H1 (cell line): ENCODE data around the gene ARID1B. TPM values are rescaled to one million over a fixed set of nuclear protein-coding genes. Genes with fewer than 3 reads are reported as not detected.

ENCODE experiments used
- CTCF ChIA-PET: fragments of 300-600 bp; sonication (Branson Sonifier 250); formaldehyde crosslinking; loops from one replicate; lab custom pipeline; 2021; ENCODE audit not compliant: partially characterized antibody; lab: Charles Lee
- POLR2A ChIA-PET: fragments of 300-600 bp; sonication (Branson Sonifier 250); formaldehyde crosslinking; loops from one replicate; lab custom pipeline; 2021; ENCODE audit warnings: inconsistent platforms; ENCODE audit not compliant: partially characterized antibody; lab: Charles Lee
- DNase-seq, 2 experiments: peaks; one replicate each; pipeline versions ENCODE4 v3.0.0 to v3.0.0-alpha.2; 2010 to 2022; ENCODE audit warnings: low spot score in 2 of 2, low read depth in 1 of 2, mixed read lengths in 1 of 2
- FAIRE-seq: peaks from 2 replicates; lab custom pipeline; 2011; peaks lifted over from hg19 to GRCh38; lab: Jason Lieb, UNC
- H2AFZ ChIP-seq: 2 replicates; pipeline ENCODE4 v1.8.1; 2012; ENCODE audit warnings: low read length, inconsistent platforms
- H2AK5ac ChIP-seq: 2 replicates; pipeline ENCODE4 v1.6.1; 2013; ENCODE audit warnings: low read depth, low read length
- H2BK120ac ChIP-seq: replicated peaks from 2 replicates; pipeline ENCODE3; 2013; ENCODE audit warnings: low read depth, low read length, inconsistent platforms
- H2BK12ac ChIP-seq: 2 replicates; pipeline ENCODE4 v1.6.1; 2013; ENCODE audit warnings: low read depth, low read length
- H2BK15ac ChIP-seq: 2 replicates; pipeline ENCODE4 v1.6.1; 2013; ENCODE audit warnings: low read length
- H2BK20ac ChIP-seq: 2 replicates; pipeline ENCODE4 v1.6.1; 2013; ENCODE audit warnings: low read length
- H2BK5ac ChIP-seq: 2 replicates; pipeline ENCODE4 v1.6.1; 2013; ENCODE audit warnings: low read depth, low read length
- H3K14ac ChIP-seq: 2 replicates; pipeline ENCODE4 v1.6.1; 2013; ENCODE audit warnings: inconsistent platforms; ENCODE audit not compliant: insufficient read length
- H3K18ac ChIP-seq: 2 replicates; pipeline ENCODE4 v1.6.1; 2013; ENCODE audit warnings: low read length; ENCODE audit errors: extremely low read depth
- H3K23ac ChIP-seq: 2 replicates; pipeline ENCODE4 v1.6.1; 2013; ENCODE audit warnings: inconsistent platforms; ENCODE audit not compliant: insufficient read length
- H3K23me2 ChIP-seq: 2 replicates; pipeline ENCODE4 v1.6.1; 2013; ENCODE audit warnings: low read depth, low read length
- H3K27ac ChIP-seq: 2 replicates; pipeline ENCODE4 v1.6.1; 2011; ENCODE audit warnings: low read depth, low read length, inconsistent platforms
- H3K27me3 ChIP-seq, 4 experiments: replicated peaks in 1 of 4; 1 replicate in 1 of 4; 2 replicates in 3 of 4; pipeline versions ENCODE4 v1.6.1 to v1.8.1; 2011 to 2013; ENCODE audit warnings: low read length in 3 of 4, mild to moderate bottlenecking in 3 of 4, inconsistent platforms in 2 of 4, mixed read lengths in 2 of 4, moderate library complexity in 1 of 4; ENCODE audit not compliant: control insufficient read depth in 3 of 4, insufficient read depth in 3 of 4; ENCODE audit errors: extremely low read depth in 1 of 4
- H3K36me3 ChIP-seq, 4 experiments: 2 replicates each; pipeline versions ENCODE4 v1.6.1 to v1.8.1; 2011 to 2013; ENCODE audit warnings: mild to moderate bottlenecking in 4 of 4, low read length in 3 of 4, moderate library complexity in 2 of 4, control low read depth in 1 of 4, inconsistent platforms in 1 of 4; ENCODE audit not compliant: insufficient read depth in 4 of 4, control insufficient read depth in 2 of 4
- H3K4ac ChIP-seq: replicated peaks from 2 replicates; pipeline ENCODE3; 2013; ENCODE audit warnings: low read length, low read depth, mixed read lengths, inconsistent platforms; ENCODE audit not compliant: insufficient read length
- H3K4me1 ChIP-seq, 4 experiments: replicated peaks in 1 of 4; 1 replicate in 1 of 4; 2 replicates in 3 of 4; pipeline versions ENCODE4 v1.6.1 to v1.8.1; 2011 to 2013; ENCODE audit warnings: low read length in 3 of 4, inconsistent platforms in 2 of 4, mixed read lengths in 1 of 4; ENCODE audit not compliant: insufficient read depth in 4 of 4, control insufficient read depth in 3 of 4
- H3K4me2 ChIP-seq, 2 experiments: 2 replicates each; pipeline versions ENCODE4 v1.6.1 to v1.8.1; 2011 to 2013; ENCODE audit warnings: low read depth in 2 of 2, low read length in 2 of 2, control low read depth in 1 of 2, inconsistent platforms in 1 of 2, mild to moderate bottlenecking in 1 of 2; ENCODE audit not compliant: insufficient read depth in 1 of 2
- H3K4me3 ChIP-seq, 4 experiments: fragments of 200-600, 300-600 bp in 1 of 4; sonication (generic), shearing (Covaris generic), sonication (Bioruptor Twin) in 1 of 4; 2 replicates each; pipeline versions ENCODE4 v1.5.1 to v1.8.1; 2011 to 2016; ENCODE audit warnings: low read length in 4 of 4, low read depth in 3 of 4, control low read depth in 2 of 4, inconsistent platforms in 2 of 4, mild to moderate bottlenecking in 2 of 4, mixed read lengths in 1 of 4, moderate library complexity in 1 of 4; ENCODE audit not compliant: insufficient read depth in 2 of 4; ENCODE audit errors: extremely low read depth in 1 of 4
- H3K56ac ChIP-seq: replicated peaks from 2 replicates; pipeline ENCODE3; 2013; ENCODE audit warnings: low read depth, mild to moderate bottlenecking, mixed read lengths, low read length, inconsistent platforms; ENCODE audit not compliant: insufficient read length
- H3K79me1 ChIP-seq: 2 replicates; pipeline ENCODE4 v1.6.1; 2013; ENCODE audit warnings: low read depth, low read length, control low read depth
- H3K79me2 ChIP-seq, 2 experiments: 2 replicates each; pipeline versions ENCODE4 v1.6.1 to v1.8.1; 2012 to 2013; ENCODE audit warnings: low read length in 2 of 2, mild to moderate bottlenecking in 2 of 2, inconsistent platforms in 1 of 2; ENCODE audit not compliant: insufficient read depth in 2 of 2, control insufficient read depth in 1 of 2
- H3K9ac ChIP-seq, 4 experiments: replicated peaks in 1 of 4; 1 replicate in 1 of 4; 2 replicates in 3 of 4; pipeline versions ENCODE4 v1.6.1 to v1.8.1; 2011 to 2013; ENCODE audit warnings: low read depth in 3 of 4, low read length in 3 of 4, control low read depth in 2 of 4, mild to moderate bottlenecking in 2 of 4, moderate library complexity in 2 of 4, inconsistent platforms in 1 of 4; ENCODE audit errors: extremely low read depth in 1 of 4
- H3K9me3 ChIP-seq, 2 experiments: 2 replicates each; pipeline versions ENCODE4 v1.6.1 to v1.8.1; 2012 to 2013; ENCODE audit warnings: mild to moderate bottlenecking in 2 of 2, moderate library complexity in 2 of 2, control low read depth in 1 of 2, inconsistent platforms in 1 of 2, low read depth in 1 of 2, low read length in 1 of 2, mixed read lengths in 1 of 2; ENCODE audit not compliant: insufficient read depth in 2 of 2
- H4K20me1 ChIP-seq, 2 experiments: replicated peaks in 1 of 2; 2 replicates each; pipeline versions ENCODE3 to v1.8.1; 2011 to 2013; ENCODE audit warnings: inconsistent platforms in 2 of 2, low read length in 2 of 2, mild to moderate bottlenecking in 1 of 2; ENCODE audit not compliant: insufficient read depth in 2 of 2, control insufficient read depth in 1 of 2
- H4K5ac ChIP-seq: 2 replicates; pipeline ENCODE4 v1.6.1; 2013; ENCODE audit warnings: low read length, low read depth, mixed read lengths, inconsistent platforms; ENCODE audit not compliant: insufficient read length
- H4K8ac ChIP-seq: 2 replicates; pipeline ENCODE4 v1.8.0; 2013; ENCODE audit warnings: mild to moderate bottlenecking, moderate library complexity, low read length, inconsistent platforms; ENCODE audit not compliant: insufficient read depth; ENCODE audit errors: extremely low read depth
- H4K91ac ChIP-seq: replicated peaks from 2 replicates; pipeline ENCODE3; 2013; ENCODE audit warnings: low read length, mixed read lengths, inconsistent platforms; ENCODE audit not compliant: insufficient read length
- TBP ChIP-seq: IDR thresholded peaks from 2 replicates; pipeline ENCODE4 v1.6.1; 2011; ENCODE audit warnings: low read depth, low read length, improper control_type of control experiment
- TCF12 ChIP-seq: IDR thresholded peaks from 2 replicates; pipeline ENCODE4 v1.6.1; 2011; ENCODE audit warnings: low read depth, mild to moderate bottlenecking, low read length
- WGBS, 2 experiments: shearing (Covaris generic) in 1 of 2; methylation state at CpG; one replicate each; pipeline versions ENCODE4 v1.1.6 to v1.1.7; 2013 to 2015; ENCODE audit warnings: low lambda C conversion rate in 2 of 2, mixed read lengths in 2 of 2, inconsistent platforms in 1 of 2, low coverage in 1 of 2, missing lambda C conversion rate in 1 of 2; ENCODE audit not compliant: insufficient replicate concordance in 2 of 2, insufficient coverage in 1 of 2, insufficient read length in 1 of 2; ENCODE audit errors: extremely low coverage in 1 of 2, missing lambda C conversion rate in 1 of 2; 5-methylcytosine and 5-hydroxymethylcytosine counted together
- polyA plus RNA-seq, 7 experiments: library from polyadenylated mRNA; depleted of rRNA in 3 of 7; stranded (reverse) in 5 of 7; unstranded in 2 of 7; fragments of >200 nt in 5 of 7; fragments of 200-250 nt in 2 of 7; gene quantifications; 1 replicate in 5 of 7; 2 replicates in 1 of 7; 4 replicates in 1 of 7; pipeline versions ENCODE4 v1.2.1 to v1.2.3, GENCODE V29; 2011 to 2013; ENCODE audit warnings: missing spikeins in 2 of 7, mixed read lengths in 2 of 7
- total RNA-seq: library from RNA; stranded (reverse); fragmentation: NEBNext Ultra II Directional; extraction: Animal tissue kit (Norgen Biotek cat#: 25700); gene quantifications from 2 replicates; pipeline ENCODE4 v1.2.1, GENCODE V29; 2021

Gene ARID1B
- total and polyA plus RNA-seq, 2 of the 8 experiments (the other 6 are each of a cell fraction or from before 2014, with no cell fraction given) = 24.3 to 70.3 TPM

DNA sequence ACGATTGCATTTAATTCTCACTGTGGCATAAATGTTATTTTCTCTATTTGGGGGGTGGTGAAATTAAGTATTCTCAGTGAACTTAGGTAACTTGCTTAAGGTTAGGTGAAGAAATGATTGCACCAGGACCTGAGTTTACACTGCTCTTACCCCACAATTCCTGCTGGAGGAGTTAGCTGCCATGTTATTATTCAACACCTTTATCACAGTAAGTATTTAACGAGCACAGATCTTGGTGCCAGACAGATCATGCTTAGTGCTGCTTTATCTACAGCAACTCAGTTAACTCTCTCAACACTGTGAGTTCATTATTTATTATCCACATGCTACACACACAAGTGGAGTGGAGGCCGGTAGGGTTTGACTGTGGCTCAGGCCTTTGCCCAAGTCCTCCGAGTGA is 296.4 kb downstream of the ARID1B start:
- TF ChIP-seq TCF12 (no peak), TBP (no peak)
- TF ChIP-seq, all 59 proteins: peak for 0
- no peak overlapping the region for H2BK120ac ChIP-seq
- H3K9me3 ChIP-seq = no peaks in the 10 kb centered on the region
- no peaks in the 10 kb centered on the region for H3K27me3 ChIP-seq
- H2AFZ ChIP-seq = no peak overlapping the region
- ChIA-PET CTCF (interaction anchor here (1.1 to 1.4 kb wide), 2 partner anchors 36 to 39 kb away, joined by 3 to 5 read pairs; no protein-coding TSS in a partner anchor), POLR2A (no interaction called here)
- H3K27ac ChIP-seq = no peak overlapping the region
- H4K5ac ChIP-seq = no peak overlapping the region
- H4K8ac ChIP-seq = no peak overlapping the region
- H4K20me1 ChIP-seq = peaks cover 0 to 2% of the 10 kb centered on the region in 2 experiments
- no peak overlapping the region for H2BK15ac ChIP-seq
- no peak overlapping the region for H3K4ac ChIP-seq
- H3K23ac ChIP-seq = no peak overlapping the region
- WGBS, 2 experiments = 94% methylated on average over 4 of the region's 4 CpGs; no CpG with 5 or more reads in 1 of the 2 experiments
- H4K91ac ChIP-seq = no peak overlapping the region
- H3K79me1 ChIP-seq = no peaks in the 10 kb centered on the region
- no peak overlapping the region for H2BK20ac ChIP-seq
- peaks cover 0 to 64% of the 10 kb centered on the region in 2 experiments; a peak in 2 of 4 replicates for H3K79me2 ChIP-seq
- H3K4me2 ChIP-seq = no peak overlapping the region
- H2AK5ac ChIP-seq = no peak overlapping the region
- no peak overlapping the region for H3K14ac ChIP-seq
- no peak for DNase-seq
- H3K56ac ChIP-seq = no peak overlapping the region
- H3K36me3 ChIP-seq = no peaks in the 10 kb centered on the region
- FAIRE-seq = peak; percentile 62
- no peak overlapping the region for H2BK12ac ChIP-seq
- H3K4me3 ChIP-seq = no peak overlapping the region
- H3K4me1 ChIP-seq = peaks cover 0 to 23% (median 14%) of the 10 kb centered on the region in 4 experiments; a peak in 5 of 7 replicates
- no peaks in the 10 kb centered on the region for H3K23me2 ChIP-seq
- no peak overlapping the region for H2BK5ac ChIP-seq
- H3K9ac ChIP-seq = no peak overlapping the region
- no peak overlapping the region for H3K18ac ChIP-seq
